WTC11 (cell line): ENCODE measurements around the gene KRTAP12-4.

Source experiments
- NR2C2 ChIP-seq: sonication (generic); formaldehyde crosslinking; IDR thresholded peaks from 2 replicates; pipeline ENCODE4 v1.8.0; 2022; ENCODE audit warnings: mild to moderate bottlenecking, missing genetic modification reagents
- TEAD4 ChIP-seq: sonication (generic); formaldehyde crosslinking; IDR thresholded peaks from 2 replicates; pipeline ENCODE4 v1.8.0; 2022; ENCODE audit warnings: mild to moderate bottlenecking, missing genetic modification reagents
- TF ChIP-seq, protein P1 (sequence below): fragments of 200-600 bp; IDR thresholded peaks from 2 replicates; pipeline ENCODE4 v1.8.0; 2022; ENCODE audit warnings: antibody characterized with exemption

DNA sequence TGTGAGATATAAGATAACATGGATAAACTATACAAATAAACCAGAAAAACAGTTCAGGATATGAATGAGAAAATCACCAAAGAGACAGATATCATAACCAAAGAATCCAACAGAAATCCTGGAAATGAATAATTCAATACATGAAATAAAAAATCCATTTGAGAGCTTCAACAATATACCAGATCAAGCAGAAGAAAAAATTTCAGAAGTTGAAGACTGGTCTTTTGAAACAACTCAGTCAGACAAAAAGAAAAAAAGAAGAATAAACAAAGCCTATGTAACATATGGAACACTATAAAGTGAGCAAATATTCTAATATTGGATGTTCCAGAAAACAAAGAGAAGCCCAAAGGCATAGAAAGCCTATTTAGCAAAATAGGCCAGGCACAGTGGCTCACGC is 17.5 kb upstream of the KRTAP12-4 start:
- TF ChIP-seq TEAD4 (CRISPR knock-in tag) (no peak), NR2C2 (CRISPR knock-in tag) (no peak)
- TF ChIP-seq, protein P1, sequence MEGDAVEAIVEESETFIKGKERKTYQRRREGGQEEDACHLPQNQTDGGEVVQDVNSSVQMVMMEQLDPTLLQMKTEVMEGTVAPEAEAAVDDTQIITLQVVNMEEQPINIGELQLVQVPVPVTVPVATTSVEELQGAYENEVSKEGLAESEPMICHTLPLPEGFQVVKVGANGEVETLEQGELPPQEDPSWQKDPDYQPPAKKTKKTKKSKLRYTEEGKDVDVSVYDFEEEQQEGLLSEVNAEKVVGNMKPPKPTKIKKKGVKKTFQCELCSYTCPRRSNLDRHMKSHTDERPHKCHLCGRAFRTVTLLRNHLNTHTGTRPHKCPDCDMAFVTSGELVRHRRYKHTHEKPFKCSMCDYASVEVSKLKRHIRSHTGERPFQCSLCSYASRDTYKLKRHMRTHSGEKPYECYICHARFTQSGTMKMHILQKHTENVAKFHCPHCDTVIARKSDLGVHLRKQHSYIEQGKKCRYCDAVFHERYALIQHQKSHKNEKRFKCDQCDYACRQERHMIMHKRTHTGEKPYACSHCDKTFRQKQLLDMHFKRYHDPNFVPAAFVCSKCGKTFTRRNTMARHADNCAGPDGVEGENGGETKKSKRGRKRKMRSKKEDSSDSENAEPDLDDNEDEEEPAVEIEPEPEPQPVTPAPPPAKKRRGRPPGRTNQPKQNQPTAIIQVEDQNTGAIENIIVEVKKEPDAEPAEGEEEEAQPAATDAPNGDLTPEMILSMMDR = no peak
